Astrocyte (in vitro differentiated cells and primary cell): ENCODE results near the gene MLH1. TPM values are rescaled to one million over a fixed set of nuclear protein-coding genes. Genes with fewer than 3 reads are reported as not detected.

Experiments used
- DNase-seq: peaks from one replicate; pipeline ENCODE4 v3.0.0-alpha.2; 2010; ENCODE audit warnings: low read depth
- FAIRE-seq: peaks from 2 replicates; lab custom pipeline; 2011; peaks lifted over from hg19 to GRCh38; lab: Jason Lieb, UNC
- H2AFZ ChIP-seq: 2 replicates; pipeline ENCODE4 v1.6.0; 2012; ENCODE audit warnings: low read depth, low read length, inconsistent platforms
- H3K27ac ChIP-seq: 2 replicates; pipeline ENCODE4 v1.5.1; 2011; ENCODE audit warnings: low read depth, low read length, inconsistent platforms
- H3K27me3 ChIP-seq: 2 replicates; pipeline ENCODE4 v1.6.0; 2011; ENCODE audit warnings: low read length, inconsistent platforms; ENCODE audit not compliant: insufficient read depth
- H3K36me3 ChIP-seq: 2 replicates; pipeline ENCODE4 v1.5.1; 2011; ENCODE audit warnings: low read length, inconsistent platforms; ENCODE audit not compliant: insufficient read depth
- H3K4me1 ChIP-seq: 2 replicates; pipeline ENCODE4 v1.5.1; 2011; ENCODE audit warnings: low read length, inconsistent platforms; ENCODE audit not compliant: insufficient read depth
- H3K4me2 ChIP-seq: 2 replicates; pipeline ENCODE4 v1.6.0; 2012; ENCODE audit warnings: low read length, inconsistent platforms
- H3K4me3 ChIP-seq: 2 replicates; pipeline ENCODE4 v1.5.1; 2011; ENCODE audit warnings: low read depth, mild to moderate bottlenecking, low read length, inconsistent platforms; ENCODE audit not compliant: insufficient read depth
- H3K79me2 ChIP-seq: 2 replicates; pipeline ENCODE4 v1.6.0; 2012; ENCODE audit warnings: mild to moderate bottlenecking, low read length, inconsistent platforms; ENCODE audit not compliant: insufficient read depth
- H3K9ac ChIP-seq: 2 replicates; pipeline ENCODE4 v1.6.0; 2012; ENCODE audit warnings: mild to moderate bottlenecking, low read length, inconsistent platforms
- H3K9me3 ChIP-seq: 2 replicates; pipeline ENCODE4 v1.5.1; 2012; ENCODE audit warnings: low read depth, mild to moderate bottlenecking, low read length, inconsistent platforms; ENCODE audit not compliant: insufficient read depth
- H4K20me1 ChIP-seq: 2 replicates; pipeline ENCODE4 v1.6.0; 2012; ENCODE audit warnings: low read length, inconsistent platforms; ENCODE audit not compliant: insufficient read depth
- H3K27ac Mint-ChIP-seq: one replicate; pipeline ENCODE4 v1.8.0; 2021; ENCODE audit warnings: mild to moderate bottlenecking, mixed read lengths; ENCODE audit not compliant: unreplicated experiment
- H3K27me3 Mint-ChIP-seq: one replicate; pipeline ENCODE4 v1.8.0; 2021; ENCODE audit warnings: low read depth, mixed read lengths; ENCODE audit not compliant: unreplicated experiment
- H3K36me3 Mint-ChIP-seq: one replicate; pipeline ENCODE4 v1.8.0; 2021; ENCODE audit warnings: low read depth, mixed read lengths; ENCODE audit not compliant: unreplicated experiment
- H3K4me1 Mint-ChIP-seq: one replicate; pipeline ENCODE4 v1.8.0; 2021; ENCODE audit warnings: low read depth, mixed read lengths; ENCODE audit not compliant: unreplicated experiment
- H3K4me3 Mint-ChIP-seq: one replicate; pipeline ENCODE4 v1.8.0; 2021; ENCODE audit warnings: mild to moderate bottlenecking, moderate library complexity, mixed read lengths; ENCODE audit not compliant: unreplicated experiment
- H3K9me3 Mint-ChIP-seq: one replicate; pipeline ENCODE4 v1.8.0; 2021; ENCODE audit warnings: mild to moderate bottlenecking, mixed read lengths; ENCODE audit not compliant: unreplicated experiment
- CTCF ChIP-seq: IDR thresholded peaks from 2 replicates; pipeline ENCODE4 v1.5.1; 2011; ENCODE audit warnings: low read depth, mild to moderate bottlenecking, inconsistent platforms, low read length, moderate library complexity; ENCODE audit not compliant: insufficient read depth
- EZH2 ChIP-seq: IDR thresholded peaks from 2 replicates; pipeline ENCODE4 v1.6.1; 2012; ENCODE audit warnings: mild to moderate bottlenecking, low read length, inconsistent platforms; ENCODE audit not compliant: insufficient read depth
- total RNA-seq: library from RNA; stranded (reverse); gene quantifications from 2 replicates; pipeline ENCODE4 v1.2.1, GENCODE V29; 2021

Gene MLH1
- total RNA-seq, 1 donor from 2014 or later = 32.0 TPM

- H4K20me1 ChIP-seq = no peaks in the 10 kb centered on the region
- Mint-ChIP-seq H3K4me1 (peaks cover 29% of the 10 kb centered on the region), H3K9me3 (no peaks in the 10 kb centered on the region), H3K27me3 (no peaks in the 10 kb centered on the region), H3K27ac (peak overlapping the region; percentile 81), H3K4me3 (no peak overlapping the region), H3K36me3 (peaks cover 4% of the 10 kb centered on the region)
- H3K4me2 ChIP-seq = peak overlapping the region; percentile 54
- DNase-seq = peak; percentile 81
- H3K9me3 ChIP-seq = no peaks in the 10 kb centered on the region
- H2AFZ ChIP-seq = no peak overlapping the region
- no peaks in the 10 kb centered on the region for H3K27me3 ChIP-seq
- peaks cover 5% of the 10 kb centered on the region for H3K36me3 ChIP-seq
- TF ChIP-seq EZH2 = no peak
- H3K4me1 ChIP-seq = peaks cover 12% of the 10 kb centered on the region
- H3K9ac ChIP-seq = no peak overlapping the region
- peak overlapping the region; percentile 29 for H3K27ac ChIP-seq
- H3K79me2 ChIP-seq = peaks cover 3% of the 10 kb centered on the region
- H3K4me3 ChIP-seq = no peak overlapping the region
- FAIRE-seq = no peak
These were observed 103.0 kb downstream of the MLH1 start for GRCh38 chr3:37096288-37096687.

- H2AFZ ChIP-seq = no peak overlapping the region
- peaks cover 5% of the 10 kb centered on the region for H3K36me3 ChIP-seq
- DNase-seq = peak; percentile 26
- H3K4me1 ChIP-seq = peaks cover 12% of the 10 kb centered on the region
- H3K9ac ChIP-seq = peak overlapping the region; percentile 4
- no peak for FAIRE-seq
- peaks cover 3% of the 10 kb centered on the region for H3K79me2 ChIP-seq
- no peaks in the 10 kb centered on the region for H4K20me1 ChIP-seq
- Mint-ChIP-seq H3K36me3 (peaks cover 4% of the 10 kb centered on the region), H3K27me3 (no peaks in the 10 kb centered on the region), H3K4me3 (no peak overlapping the region), H3K27ac (peak overlapping the region; percentile 82), H3K9me3 (no peaks in the 10 kb centered on the region), H3K4me1 (peaks cover 29% of the 10 kb centered on the region)
- H3K27ac ChIP-seq = peak overlapping the region; percentile 29
- H3K4me3 ChIP-seq = no peak overlapping the region
- H3K9me3 ChIP-seq = no peaks in the 10 kb centered on the region
- H3K4me2 ChIP-seq = peak overlapping the region; percentile 54
- H3K27me3 ChIP-seq = no peaks in the 10 kb centered on the region
- TF ChIP-seq CTCF = no peak
These were observed 103.7 kb downstream of the MLH1 start for GRCh38 chr3:37096975-37097374.

GRCh38 chr3:37097776-37098175 is 104.5 kb downstream of the MLH1 start:
- Histone ChIP-seq H4K20me1 (no peaks in the 10 kb centered on the region), H3K27me3 (no peaks in the 10 kb centered on the region), H3K9ac (no peak overlapping the region), H3K4me2 (no peak overlapping the region), H3K4me3 (no peak overlapping the region), H3K36me3 (peaks cover 5% of the 10 kb centered on the region), H3K9me3 (no peaks in the 10 kb centered on the region), H3K79me2 (peaks cover 3% of the 10 kb centered on the region), H2AFZ (no peak overlapping the region), H3K27ac (no peak overlapping the region), H3K4me1 (peaks cover 12% of the 10 kb centered on the region)
- Mint-ChIP-seq H3K36me3 (peaks cover 4% of the 10 kb centered on the region), H3K9me3 (no peaks in the 10 kb centered on the region), H3K27ac (peak overlapping the region; percentile 82), H3K4me1 (peaks cover 29% of the 10 kb centered on the region), H3K27me3 (no peaks in the 10 kb centered on the region), H3K4me3 (no peak overlapping the region)
- TF ChIP-seq EZH2 (no peak), CTCF (no peak)
- DNase-seq (no peak), FAIRE-seq (no peak)
